HG03469 (cell line): ENCODE measurements around the gene PIGT.

ENCODE experiments used
- ATAC-seq: cut with Tn5 transposase; IDR thresholded peaks from one replicate; pipeline ENCODE4 v1.9.1; 2021; ENCODE audit warnings: mild to moderate bottlenecking, moderate library complexity, moderate number of reproducible peaks; ENCODE audit not compliant: unreplicated experiment

PIGT gene

DNA sequence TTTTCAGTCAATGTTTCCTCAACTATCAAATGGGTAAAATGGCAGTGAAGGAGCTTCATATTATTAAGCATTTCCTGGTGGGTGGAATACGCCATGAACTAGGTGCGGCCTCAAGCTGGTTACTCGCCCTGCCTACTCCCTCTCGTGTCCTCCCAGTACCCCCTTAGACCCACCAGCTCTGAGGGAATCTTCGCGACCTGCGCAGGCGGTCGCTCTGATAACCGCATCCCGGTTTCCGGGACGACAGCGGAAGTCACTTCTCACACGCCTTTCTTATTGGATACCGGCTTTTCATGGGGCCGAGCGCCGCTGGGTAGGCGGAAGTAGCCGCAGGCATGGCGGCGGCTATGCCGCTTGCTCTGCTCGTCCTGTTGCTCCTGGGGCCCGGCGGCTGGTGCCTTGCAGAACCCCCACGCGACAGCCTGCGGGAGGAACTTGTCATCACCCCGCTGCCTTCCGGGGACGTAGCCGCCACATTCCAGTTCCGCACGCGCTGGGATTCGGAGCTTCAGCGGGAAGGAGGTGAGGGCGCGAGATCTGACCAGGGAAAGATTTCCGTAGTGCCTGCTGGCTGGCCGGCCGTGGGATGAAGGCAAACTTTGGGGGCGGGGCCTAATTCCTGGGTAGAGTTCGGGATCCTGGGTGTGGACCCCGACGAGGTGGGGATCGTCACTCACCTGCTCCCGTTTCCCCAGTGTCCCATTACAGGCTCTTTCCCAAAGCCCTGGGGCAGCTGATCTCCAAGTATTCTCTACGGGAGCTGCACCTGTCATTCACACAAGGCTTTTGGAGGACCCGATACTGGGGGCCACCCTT, at the start of gene PIGT:
Gene PIGT (plus strand): TSS at position 320 of the 816 bp plus-strand sequence. CDS start 16 bp downstream, at position 336.
- peak; percentile 38 for ATAC-seq

DNA sequence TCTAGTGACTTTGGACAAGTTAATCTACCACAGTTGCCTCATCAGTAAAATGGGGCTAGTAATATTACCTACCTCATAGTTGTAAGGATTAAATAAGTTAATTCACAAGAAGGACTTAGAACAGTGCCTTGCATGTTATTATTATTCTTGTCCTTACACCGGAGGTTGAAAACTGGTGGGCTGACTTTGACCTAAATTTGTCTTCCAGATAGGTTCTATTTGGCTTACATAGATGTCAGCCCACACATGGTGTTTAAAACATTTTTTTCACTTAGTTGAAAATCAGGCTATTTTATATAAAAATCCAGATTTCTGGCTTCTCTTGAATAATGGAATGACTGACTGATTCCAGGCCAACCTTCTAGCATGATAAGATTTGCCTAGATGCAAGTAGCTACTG, 49.7 kb upstream of the PIGT start:
- no peak for ATAC-seq

DNA sequence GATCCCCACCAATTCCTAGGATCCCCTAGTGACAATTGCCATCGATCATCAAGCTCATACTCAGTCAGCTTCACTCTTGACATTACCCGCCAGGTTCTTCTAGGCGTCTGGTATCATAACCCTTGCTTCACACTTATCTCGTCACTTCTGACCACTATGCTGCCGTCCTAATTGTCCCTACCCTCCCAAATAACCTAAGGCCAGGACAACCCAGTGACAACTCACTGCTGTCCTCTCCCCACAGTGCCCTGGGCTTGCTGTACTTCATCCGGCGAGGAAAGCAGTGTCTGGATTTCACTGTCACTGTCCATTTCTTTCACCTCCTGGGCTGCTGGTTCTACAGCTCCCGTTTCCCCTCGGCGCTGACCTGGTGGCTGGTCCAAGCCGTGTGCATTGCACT, 49.3 kb upstream of the PIGT start:
- no peak for ATAC-seq

DNA sequence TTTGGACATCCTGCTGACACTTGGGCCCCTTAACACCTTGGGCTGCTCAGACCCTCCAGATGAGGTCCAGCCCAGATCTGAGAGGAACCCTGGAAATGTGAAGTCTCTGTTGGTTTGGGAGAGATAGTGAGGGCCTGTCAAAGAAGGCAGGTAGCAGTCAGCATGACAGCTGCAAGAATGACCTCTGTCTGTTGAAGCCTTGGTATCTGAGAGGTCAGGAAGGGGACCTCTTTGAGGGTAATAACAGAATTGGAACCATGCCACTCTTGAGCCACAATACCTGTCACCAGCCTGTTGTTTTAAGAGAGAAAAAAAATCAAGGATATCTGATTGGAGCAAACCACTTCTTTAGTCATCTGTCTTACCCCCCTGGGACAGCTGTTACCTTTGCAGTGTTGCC, 48.8 kb upstream of the PIGT start:
- ATAC-seq, result no peak

DNA sequence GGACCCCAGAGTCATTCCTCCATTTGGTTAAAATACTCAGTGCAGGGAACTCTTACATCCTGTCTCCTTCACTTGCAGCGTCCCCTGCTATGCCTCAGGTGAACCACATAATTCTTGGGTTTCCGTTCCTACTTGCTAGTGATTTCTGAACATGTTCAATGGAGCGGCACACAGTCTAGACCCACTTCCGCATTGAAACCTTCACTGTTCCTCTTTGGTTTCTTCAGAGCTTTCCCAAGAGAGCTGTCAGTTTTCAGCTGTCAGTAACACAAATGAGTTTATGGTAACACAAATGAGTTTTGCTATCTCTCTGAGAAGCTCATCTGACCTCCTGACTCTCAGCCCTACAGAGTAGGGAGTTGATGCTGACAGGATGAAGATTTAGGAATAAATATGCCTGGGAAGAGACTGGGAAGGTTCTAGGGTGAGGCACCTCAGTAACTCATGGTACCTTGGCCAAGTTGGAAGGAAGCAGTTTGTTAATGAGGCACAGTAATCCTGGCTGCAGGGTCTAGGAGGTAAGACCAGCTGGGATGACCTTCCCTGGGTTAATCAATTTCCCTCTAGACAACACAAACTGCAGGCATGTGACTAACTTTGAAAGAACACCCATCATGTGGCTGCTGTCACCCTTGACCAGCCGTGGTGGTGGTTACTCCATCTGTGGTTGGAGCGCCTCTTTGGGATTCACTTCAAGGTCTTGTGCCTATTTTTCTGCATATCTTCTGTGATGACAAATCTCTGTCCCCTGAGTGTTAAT, 47.5 kb upstream of the PIGT start:
- ATAC-seq, result peak; percentile 64

DNA sequence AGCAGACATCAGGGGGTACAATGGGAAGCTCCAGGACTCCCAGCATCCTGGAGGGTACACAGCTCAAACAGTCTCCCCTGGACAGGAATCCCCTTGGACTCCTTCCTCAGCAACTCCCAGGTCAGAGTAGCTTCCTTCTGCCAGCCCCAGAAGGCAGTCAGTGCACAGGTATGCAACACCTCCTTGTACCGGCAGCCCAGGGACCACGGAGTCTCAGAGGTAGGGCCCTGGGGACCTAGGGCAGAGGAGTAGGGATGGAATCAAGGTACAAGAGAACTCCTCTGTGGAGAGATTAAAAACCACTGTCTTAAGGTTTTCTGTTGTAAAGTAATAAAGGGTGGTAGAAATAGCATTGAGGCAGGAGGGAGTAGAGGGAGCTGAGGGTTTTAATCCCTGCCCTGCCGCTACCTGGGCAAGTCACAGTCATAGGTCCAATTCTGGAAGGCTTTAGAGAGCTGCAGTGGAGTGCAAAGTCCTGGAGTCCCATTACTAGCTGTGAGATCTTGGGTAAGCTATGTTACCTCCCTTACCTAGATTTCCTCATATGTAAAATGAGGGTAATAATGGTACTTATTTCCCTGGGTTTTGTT, 45.3 kb upstream of the PIGT start:
- no peak for ATAC-seq

DNA sequence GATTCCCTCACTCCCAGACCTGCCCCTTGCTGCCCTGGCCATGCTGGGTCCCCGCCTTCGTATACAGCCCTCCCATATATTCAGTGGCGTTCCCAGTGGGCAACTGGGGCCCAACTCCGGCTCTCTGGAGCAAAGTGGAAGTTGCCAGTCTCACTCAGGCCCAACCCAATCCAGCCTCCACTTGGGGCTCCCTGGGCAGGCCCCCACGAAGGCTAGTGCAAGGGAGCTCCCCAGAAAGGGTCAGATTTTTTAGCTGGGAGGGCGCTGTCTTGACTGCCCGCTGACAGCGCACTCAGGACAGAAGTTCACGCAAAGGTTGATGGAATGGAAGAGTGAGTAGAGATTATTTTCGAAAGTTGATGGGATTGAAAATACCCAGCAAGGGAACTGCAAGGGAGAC, 43.7 kb upstream of the PIGT start:
- ATAC-seq, result no peak

DNA sequence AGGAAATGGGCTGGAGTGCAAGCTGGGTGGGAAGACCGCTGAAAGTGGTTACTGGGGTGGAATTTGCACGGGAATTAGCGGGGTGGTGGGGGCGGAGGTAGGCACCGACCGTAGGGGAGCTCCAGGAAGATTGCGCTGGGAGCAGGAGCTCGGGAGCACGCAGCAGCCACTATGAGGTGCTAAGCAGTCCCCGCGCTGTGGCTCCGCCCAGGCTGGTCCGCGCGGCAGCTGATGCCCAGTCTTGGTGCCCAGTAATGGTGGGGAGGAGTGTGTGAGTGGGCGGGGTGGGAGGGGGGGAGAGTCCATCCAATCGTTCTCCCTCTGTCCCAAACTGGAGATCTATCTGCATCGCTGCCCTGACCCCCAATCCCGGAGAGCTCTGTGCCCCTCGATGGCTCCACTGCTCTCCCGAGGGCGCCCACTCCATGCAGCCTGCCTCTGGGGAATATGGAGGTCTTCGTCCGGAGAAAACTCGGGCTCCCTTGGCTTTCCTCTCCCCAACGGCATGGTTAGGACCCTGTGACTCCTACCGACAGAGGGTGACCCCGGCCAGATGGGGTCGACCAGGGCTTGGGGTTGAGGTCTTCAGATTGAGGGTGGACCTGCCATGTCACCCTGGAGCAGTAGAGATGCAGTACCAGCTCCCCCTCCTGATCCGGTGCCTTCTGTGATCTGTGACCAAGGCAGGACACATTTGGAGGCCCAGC, 43.1 kb upstream of the PIGT start:
- no peak for ATAC-seq

DNA sequence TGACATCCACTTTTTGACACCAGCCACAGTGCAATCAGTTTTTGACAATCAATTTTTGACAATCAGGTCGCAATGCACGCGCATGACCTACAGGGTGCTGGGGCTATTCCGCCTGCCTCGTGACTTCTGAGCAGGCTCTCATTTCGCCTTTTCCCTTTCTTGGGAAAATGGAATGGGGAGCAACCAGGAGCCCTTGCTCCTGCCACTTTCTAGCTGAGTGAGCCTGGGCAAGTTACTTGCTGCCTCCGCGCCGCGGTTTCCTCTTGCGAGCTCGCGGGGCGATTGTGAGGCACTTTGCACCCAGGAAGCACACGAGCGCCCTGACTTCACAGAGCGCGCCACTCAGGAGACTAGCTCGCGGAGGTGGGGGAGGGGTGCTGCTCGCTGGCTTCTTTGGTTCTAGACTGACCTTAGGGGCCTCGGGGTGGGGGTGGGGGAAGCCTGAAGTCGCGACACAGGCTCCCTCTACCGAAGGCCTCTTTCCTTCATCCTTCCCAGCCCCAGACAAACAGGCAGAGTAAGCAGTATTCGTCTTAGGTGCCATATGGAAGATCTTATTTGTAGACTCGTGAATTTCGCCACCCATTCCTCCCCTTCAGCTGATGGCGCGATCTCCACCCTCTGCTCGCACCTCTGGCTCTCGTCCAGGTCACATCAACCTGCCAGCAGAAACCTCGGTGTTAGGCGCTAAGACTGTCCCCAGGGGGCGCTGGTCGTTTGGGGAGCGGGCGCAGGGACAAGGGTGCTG, 42.4 kb upstream of the PIGT start:
- ATAC-seq, result no peak

DNA sequence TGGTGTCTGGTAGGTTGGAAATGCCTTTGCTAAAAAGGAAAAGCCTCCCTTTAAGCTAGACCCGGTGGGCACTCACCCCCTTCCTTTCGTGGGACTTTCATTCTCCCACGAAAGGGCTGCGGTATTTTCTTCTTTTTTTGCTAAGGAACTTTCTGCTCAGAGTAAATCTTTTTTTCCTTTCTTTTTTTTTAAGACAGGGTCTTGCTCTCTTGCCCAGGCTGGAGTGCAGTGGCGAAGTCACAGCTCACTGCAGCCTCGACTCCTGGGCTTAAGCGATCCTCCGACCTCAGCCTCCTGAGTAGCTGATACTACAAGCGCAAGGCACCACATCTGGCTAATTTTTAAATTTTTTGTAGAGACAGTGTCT, 41.9 kb upstream of the PIGT start:
- ATAC-seq, result no peak

DNA sequence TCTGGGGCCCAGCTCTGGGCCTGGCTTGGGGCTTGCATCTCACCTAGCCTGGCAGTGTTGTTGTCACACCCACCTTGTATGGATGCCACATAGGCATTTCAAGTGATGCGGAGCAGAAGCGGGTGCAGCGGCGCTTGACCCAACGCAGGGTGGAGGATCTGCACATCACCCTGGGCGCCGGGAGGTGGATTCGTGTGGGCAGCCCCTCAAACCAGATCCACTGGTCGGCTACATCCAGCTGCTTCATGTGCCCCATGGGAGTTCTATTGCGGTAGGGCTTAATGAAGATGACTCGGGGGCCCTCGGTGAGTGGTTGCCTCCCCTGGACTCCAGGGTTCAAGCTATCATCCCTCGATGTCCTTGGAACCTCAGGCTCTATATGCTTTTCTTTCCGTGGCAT, 41.0 kb upstream of the PIGT start:
- no peak for ATAC-seq

DNA sequence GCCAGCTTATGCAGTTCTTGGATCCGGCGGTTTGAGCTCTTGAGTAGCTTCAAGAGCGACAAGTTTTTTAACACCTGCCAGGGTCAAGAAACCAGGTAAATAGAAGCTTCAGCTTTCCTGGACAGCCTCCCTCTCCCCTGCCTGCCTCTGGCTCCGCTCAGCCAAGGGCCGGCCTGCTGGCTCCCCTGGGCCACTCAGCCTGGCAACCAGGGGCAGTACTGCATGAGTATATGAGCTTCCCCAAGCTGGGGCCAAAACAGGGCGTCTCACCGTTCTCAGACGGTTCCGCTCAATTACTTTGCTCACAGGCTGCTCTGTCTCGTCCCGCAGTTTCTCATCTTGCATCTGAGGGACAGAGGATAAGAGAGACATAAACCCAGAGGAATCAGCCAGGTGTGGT, 38.7 kb upstream of the PIGT start:
- no peak for ATAC-seq

DNA sequence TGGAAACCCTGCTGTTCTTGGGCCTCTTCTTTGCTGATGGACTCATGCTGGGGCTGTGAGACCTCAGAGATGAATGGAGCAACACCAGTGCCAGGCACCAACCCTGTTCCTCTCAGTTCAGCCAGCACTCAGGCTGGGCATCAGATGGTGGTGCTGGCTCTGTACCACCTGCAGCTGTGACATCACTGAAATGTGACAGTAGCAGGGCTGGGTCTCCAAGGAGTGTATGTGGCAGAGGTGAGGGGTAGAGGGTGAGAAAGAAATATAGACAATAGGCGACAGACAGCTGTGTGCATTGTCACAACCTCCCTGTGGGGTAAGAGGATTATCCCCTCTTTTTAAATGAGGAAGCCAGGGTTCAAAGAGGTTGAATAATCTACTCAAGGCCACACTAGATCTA, 37.8 kb upstream of the PIGT start, which contains the start of gene TP53TG5:
Gene TP53TG5 (minus strand): TSS at position 135 of the 400 bp plus-strand sequence. CDS start 89 bp downstream, at position 46.
- ATAC-seq, result no peak

DNA sequence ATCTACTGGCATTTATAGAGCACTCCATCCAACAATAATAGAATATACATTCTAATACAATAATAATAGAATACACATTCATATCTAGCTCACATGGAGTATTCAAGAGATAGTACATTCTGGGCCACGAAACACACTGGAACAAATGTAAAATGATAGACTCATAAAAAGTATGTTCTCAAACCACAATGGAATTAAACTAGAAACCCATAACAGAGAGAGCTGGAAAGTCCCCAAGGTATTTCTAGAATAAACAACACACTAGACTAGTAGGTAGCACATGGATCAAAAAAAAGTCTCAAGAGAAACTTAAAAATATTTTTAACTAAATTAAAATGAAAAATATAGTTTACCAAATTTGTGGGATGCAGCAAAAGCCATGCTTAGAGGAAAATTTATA, 28.7 kb upstream of the PIGT start:
- ATAC-seq, result no peak

DNA sequence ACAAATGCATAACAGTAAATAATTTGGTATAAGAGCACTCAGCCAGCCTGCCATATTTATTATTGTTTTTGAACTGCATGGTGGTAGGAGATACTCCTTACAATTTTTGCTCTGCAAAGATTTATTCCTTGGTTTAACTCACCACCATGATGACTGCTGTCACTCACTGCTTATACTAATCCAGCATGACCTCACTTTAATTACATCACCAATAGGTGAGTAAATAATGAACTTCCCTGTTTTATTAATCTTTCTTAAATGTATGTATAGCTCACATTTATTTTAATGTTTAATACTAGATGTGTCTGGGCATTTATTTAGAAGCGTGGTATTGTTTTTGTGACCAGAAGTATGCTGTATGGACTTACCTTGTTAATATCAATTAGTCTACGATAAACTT, 25.0 kb upstream of the PIGT start:
- ATAC-seq, result no peak

DNA sequence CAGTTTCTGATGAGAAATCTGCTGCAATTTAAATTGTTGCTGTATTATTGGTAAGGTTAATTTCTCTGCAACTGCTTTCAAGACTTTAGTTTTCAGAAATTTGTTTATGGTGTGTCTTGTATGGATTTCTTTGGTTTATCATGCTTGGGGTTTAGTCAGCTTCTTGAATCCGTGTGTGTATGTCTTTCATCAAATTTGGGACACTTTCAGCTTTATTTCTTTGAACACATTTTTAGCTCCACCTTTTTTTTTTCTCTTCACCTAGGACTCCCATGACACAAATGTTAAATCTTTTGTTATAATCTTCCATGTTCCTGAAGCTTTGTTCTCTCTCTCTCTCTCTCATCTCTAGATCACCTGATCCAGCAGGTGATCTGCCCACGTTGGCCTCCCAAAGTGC, 24.4 kb upstream of the PIGT start:
- no peak for ATAC-seq

DNA sequence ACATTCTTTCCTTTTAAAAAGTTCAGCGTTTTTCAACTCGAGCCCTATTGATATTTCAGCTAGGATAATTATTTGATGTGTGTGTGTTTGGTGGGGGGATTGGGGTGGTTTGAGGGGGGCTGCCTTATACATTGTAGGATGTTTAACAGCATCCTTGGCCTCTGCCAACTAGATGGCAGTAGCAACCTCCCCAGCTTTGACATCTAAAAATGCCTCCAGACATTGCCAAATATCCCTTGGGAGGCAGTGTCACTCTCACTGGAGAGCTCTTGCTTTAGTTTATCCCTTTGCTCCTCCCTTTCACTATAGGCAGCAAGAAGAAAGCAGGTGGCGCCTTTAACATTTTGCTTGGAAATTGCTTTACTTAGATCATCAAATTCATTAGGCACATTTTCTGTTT, 23.2 kb upstream of the PIGT start:
- no peak for ATAC-seq

DNA sequence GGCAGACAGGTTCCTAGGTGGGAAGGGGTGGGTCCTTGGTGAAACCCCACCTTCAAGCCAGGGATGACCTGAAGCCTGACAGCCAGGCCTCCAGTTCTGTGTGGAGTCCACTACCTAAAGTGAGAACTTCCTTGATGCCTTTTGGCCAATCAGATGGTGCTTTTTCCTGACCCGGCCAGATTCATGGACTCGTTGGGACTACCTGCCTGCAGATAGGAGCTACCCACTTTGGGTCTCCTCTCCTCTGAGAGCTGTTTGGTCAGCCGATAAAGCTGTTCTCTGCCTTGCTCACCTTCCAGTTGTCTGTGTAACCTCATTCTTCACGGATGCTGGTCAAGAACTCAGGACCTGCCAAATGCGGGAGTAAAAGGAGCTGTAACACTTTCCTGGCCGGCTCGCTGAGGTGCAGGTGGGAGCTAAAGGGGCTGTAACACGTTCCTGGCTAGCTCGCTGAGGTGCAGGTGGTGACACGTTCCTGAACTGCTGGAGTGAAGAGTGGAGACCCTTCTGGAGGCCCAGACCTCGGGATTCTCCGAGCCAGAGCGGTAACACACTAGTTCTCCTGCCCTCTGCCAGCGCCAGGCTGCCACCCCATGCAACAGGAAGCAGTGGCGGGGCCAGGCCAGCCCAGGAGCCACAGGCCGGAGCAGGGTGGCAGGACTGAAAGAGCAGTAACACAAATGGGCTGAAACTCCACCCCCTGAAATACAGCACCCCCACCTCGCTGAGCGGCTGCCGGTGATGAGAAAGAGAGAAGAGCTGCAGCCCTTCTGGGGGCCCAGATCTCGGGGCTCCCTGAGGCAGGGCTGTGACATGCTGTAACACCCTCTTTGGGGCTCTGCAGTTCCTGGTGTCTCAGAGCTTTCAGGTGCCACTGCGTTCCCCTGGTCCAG, 21.5 kb upstream of the PIGT start:
- no peak for ATAC-seq

DNA sequence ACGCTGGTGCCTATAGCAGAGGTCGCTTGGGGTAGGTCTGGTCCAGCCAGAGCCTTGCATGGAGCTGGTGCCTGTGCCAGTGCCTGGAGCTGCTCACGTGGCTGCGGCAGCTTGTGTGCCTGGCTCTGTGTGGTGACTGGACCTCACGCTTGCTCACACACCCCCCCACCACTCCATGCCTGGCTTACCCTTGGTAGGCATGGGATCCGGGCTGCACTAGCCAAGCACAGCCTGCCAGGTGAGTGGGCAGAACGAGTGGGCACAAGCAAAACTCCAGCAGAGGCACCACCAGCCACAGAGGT, 20.9 kb upstream of the PIGT start:
- ATAC-seq, result no peak

DNA sequence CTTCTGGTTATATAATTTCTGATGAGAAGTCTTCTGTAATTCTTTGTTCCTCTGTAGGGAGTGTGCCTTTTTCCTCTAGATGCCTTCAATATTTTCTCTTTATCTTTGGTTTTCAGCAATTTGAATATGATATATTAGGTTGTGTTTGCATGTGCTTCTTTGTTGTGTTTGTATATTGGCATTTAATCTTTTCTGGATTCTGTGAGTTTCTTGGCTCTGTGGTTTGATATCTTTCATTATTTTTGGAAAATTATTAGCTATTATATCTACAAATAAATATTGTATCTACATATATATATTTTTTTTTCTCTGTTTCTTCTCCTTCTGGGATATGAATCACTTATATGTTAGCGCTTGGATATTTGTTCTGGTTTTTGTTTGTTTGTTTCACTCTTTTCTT, 16.9 kb upstream of the PIGT start:
- no peak for ATAC-seq
